ENCODE measurements around the gene FAM89B.
"Not testable (repeated sequence)": the region's sequence is repeated elsewhere in the genome, so short reads cannot be mapped to it uniquely, and the experiment has no call there.

FAM89B gene

DNA sequence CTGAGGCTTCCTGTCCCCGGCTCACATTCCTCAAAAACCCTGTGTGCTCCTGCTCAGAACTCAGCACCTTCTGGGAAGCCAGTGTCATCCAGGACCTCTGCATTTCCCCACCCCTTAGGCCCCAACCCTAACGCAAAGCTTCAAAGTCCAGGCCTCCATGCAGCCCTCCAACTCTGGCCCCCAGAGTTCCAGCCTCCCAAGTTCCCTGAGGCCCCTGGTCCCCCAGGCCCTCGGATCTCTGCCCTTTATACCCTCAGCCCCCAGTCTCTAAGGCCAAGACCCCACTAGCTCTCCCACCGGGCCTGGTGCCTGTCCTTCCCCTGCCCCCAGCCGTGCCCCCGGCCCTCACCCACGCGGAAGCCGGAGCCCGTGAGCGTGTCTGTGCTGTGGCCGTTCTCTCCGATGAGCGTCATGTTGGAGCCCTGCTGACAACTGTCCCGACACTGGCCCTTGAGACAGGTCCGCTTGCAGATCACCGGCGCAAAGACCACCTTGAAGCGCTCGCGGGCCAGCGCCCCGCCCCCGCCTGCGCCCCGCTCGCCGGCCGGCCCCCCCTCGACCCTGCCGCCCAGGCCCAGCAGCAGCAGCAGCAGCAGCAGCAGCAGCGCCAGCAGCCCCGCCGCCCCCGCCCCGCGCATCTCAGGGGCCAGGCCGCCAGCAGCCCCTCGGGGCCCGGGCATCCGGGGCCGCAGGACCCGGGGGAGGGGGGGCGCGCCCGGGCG, 14.9 kb upstream of the FAM89B start:
- peak overlapping the region; percentile 42 for H3K4me3 ChIP-seq
- no peaks in the 10 kb centered on the region for H3K9me3 ChIP-seq
- in situ Hi-C loops (cut with MboI; ENCODE audit: low sequenced_read_pairs), result no loop called here
- peaks cover 17% of the 10 kb centered on the region for H3K4me1 ChIP-seq
- no peaks in the 10 kb centered on the region for H3K27me3 ChIP-seq (ENCODE audit: low read depth)
- no peaks in the 10 kb centered on the region; the same call in 1 of the 2 replicates for H3K36me3 ChIP-seq (replicated peaks)
- DNase-seq (ENCODE audit: low spot score in 2 of 2), result no peak

DNA sequence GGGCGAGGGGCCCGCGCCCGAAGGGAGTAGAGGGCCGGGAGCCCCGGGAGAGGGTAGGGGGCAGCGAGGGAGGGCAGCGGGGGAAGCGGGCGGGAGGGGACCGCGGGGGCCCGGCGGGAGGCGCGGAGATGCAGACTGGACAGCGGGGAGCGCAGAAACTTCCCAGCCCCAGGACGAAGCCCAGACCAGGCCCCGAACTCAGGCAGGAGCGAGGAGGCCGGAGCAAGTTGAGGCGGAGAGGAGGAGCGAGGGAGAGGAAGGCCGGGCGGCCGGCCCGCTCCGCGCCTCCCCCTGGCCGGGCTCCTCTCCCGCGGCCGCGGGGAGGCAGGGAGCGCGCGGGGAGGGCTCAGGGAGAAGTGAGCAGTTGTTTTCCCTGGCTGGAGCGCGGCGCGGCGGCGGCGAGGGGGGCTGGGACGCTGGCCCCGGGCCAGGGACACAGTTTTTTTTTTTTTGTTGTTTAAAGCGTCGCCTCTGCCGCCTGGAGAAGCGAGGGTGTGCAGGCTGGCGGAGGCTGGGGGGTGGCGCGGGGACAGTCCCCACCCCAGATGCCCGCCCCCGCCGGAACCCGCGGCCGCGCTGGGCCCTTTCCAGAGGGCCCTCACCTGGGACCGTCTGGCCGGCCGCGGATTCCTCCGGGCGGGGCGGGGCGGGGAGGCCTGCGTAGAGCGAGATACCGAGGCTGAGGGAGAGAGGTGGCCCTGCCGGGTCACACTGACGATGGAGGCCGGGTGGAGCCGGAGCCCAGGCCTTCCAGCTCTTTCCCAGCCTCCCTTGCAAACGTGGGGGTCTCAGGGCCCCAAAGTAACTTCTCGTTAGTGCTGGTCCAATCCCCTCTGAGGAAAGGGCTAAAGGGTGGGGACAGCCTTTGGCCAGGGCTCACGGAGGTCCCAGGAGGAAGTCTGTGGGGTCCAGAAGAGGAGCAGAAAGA, 14.1 kb upstream of the FAM89B start, which contains the start of gene LTBP3:
Gene LTBP3, minus strand, starts transcription at position 358 of the 928 bp plus-strand sequence. CDS start 400 bp downstream, outside the sequence.
- Histone ChIP-seq H3K4me3 (peak within 1 kb of the TSS; percentile 42), H3K36me3 (replicated peaks) (no peaks in the 10 kb centered on the region), H3K9me3 (no peaks in the 10 kb centered on the region), H3K27me3 (ENCODE audit: low read depth) (no peaks in the 10 kb centered on the region), H3K4me1 (peaks cover 17% of the 10 kb centered on the region)
- in situ Hi-C loops (cut with MboI; ENCODE audit: low sequenced_read_pairs), result no loop called here
- DNase-seq (ENCODE audit: low spot score in 2 of 2), result peak; percentile 42 to 81

DNA sequence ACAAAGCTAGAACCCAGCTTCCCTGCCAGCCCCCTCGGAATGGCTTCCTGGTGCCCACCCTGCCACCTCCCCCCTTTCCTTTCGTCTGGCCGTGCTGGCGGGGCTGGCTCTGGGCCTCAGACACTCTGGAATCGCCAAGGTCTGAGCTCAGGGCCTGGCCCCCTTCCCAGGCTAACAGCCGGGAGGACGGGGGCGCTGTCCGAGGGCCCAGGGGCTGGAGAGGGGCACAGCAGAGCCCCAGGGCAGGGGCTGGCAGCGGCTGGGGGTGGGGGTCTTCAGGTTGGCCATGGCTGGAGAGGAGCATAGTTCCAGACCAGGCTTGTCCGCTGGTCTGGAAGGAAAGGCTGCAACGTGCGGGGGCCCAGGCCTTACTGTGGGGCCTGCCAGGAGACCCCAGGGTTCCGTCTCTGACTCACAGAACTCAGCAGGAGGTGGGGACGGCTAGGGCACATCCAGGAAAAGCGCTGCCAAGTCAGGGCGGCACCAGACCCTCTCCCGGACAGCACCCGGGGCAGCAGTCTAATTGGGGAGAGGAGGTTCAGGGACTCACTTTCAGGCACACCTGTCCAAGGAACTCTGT, 13.3 kb upstream of the FAM89B start:
- DNase-seq (ENCODE audit: low spot score in 2 of 2), result no peak
- in situ Hi-C loops (cut with MboI; ENCODE audit: low sequenced_read_pairs), result no loop called here
- peaks cover 17% of the 10 kb centered on the region for H3K4me1 ChIP-seq
- no peaks in the 10 kb centered on the region for H3K9me3 ChIP-seq
- H3K36me3 ChIP-seq (replicated peaks), result no peaks in the 10 kb centered on the region
- no peaks in the 10 kb centered on the region for H3K27me3 ChIP-seq (ENCODE audit: low read depth)
- H3K4me3 ChIP-seq, result peak overlapping the region; percentile 38

DNA sequence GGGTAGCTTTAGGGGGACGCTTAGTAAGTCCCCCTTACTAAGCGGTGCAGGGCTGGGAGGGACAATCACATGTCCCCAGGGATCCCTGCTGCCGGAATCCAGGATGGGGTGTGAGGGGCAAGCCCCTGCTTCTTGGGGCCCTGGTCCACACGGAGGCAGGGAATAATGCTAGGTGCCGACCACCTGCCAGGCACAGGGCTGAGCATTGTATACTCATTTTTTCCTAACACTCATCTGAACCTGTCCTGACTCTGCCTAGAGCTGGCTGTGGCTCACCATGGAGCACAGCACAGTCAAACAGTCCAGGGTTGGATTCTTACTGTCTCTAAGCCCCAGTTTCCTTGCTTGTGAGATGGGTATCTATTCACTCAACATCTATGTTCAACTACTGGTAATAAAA, 12.8 kb upstream of the FAM89B start:
- Histone ChIP-seq H3K4me3 (no peak overlapping the region), H3K27me3 (ENCODE audit: low read depth) (no peaks in the 10 kb centered on the region), H3K36me3 (replicated peaks) (no peaks in the 10 kb centered on the region), H3K9me3 (no peaks in the 10 kb centered on the region), H3K4me1 (peaks cover 17% of the 10 kb centered on the region)
- in situ Hi-C loops (cut with MboI; ENCODE audit: low sequenced_read_pairs), result no loop called here
- DNase-seq (ENCODE audit: low spot score in 2 of 2), result no peak

DNA sequence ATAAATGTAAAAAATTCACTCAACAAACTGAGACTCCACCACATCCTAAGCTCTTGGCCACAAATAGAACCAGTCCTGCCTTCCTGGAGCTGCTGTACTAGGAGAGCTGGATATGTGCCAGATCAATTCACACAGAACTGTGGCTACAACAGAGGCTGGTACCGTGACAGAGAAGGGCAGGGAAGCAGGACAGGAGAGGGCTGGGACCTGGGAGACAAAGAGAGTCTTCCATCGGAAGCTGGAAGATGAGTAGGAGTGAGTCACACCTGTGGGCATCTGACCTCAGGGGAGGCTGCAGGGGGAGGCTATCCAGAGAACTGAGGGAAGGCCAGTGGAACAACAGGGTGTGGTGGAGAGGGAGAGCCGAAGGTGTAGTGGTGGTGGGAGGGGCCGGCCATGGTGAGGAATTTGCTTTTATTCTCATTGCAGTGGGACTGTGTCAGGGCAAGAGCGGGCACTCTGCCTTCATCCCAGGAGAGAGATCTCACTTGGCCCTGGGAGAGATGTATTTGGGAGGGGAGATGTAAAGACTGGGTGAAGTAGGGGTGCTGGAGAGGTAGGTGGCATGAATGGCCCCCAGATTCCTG, 12.3 kb upstream of the FAM89B start:
- H3K36me3 ChIP-seq (replicated peaks), result no peaks in the 10 kb centered on the region
- DNase-seq (ENCODE audit: low spot score in 2 of 2), result no peak
- peaks cover 17% of the 10 kb centered on the region for H3K4me1 ChIP-seq
- H3K27me3 ChIP-seq (ENCODE audit: low read depth), result no peaks in the 10 kb centered on the region
- in situ Hi-C loops (cut with MboI; ENCODE audit: low sequenced_read_pairs), result no loop called here
- no peak overlapping the region for H3K4me3 ChIP-seq
- no peaks in the 10 kb centered on the region for H3K9me3 ChIP-seq

DNA sequence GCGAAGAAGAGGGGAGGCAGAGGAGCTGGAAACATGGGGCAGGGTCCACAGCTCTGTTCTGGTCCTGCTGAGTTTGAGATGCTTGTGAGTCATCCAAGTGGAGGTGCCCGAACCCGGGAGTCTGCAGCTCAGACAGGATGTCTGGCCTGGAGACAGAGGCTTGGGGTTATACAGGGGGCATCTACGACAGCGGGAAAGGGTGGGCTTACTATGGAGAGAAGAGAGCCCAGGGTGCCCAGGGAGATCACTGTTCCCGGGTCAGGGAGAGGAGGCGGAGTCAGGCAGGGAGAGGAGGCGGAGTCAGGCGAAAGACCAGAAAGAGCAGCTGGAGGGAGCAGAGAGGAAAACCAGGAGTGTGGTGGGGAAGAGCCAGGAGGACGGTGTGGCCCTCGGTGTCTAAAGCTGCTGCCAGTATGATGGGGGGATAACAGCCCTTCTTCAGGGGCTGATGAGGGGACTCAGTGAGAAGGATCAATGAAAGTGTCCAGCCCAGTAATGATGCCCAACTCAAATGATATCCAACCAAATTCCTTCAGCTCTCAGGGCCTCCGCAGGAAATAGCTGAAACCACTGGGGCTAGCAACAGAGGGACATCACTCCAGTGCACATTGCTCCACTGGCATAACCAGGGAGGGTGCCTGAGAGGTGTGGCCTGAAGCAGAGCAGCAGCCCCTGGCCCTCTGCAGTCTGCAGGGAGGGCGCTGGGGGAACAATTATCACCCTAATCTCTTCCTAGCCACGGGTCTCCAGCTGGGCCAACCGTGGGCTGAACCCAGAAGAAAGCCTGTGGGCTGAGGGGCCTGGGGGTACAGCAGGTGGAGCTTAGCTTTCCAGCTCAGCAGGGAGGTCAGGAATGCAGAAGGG, 11.6 kb upstream of the FAM89B start:
- H3K36me3 ChIP-seq (replicated peaks), result no peaks in the 10 kb centered on the region
- no peak overlapping the region for H3K4me3 ChIP-seq
- in situ Hi-C loops (cut with MboI; ENCODE audit: low sequenced_read_pairs), result no loop called here
- H3K27me3 ChIP-seq (ENCODE audit: low read depth), result no peaks in the 10 kb centered on the region
- DNase-seq (ENCODE audit: low spot score in 2 of 2), result peak in 1 of 2 experiments; percentile 79
- no peaks in the 10 kb centered on the region for H3K9me3 ChIP-seq
- peaks cover 15% of the 10 kb centered on the region for H3K4me1 ChIP-seq

DNA sequence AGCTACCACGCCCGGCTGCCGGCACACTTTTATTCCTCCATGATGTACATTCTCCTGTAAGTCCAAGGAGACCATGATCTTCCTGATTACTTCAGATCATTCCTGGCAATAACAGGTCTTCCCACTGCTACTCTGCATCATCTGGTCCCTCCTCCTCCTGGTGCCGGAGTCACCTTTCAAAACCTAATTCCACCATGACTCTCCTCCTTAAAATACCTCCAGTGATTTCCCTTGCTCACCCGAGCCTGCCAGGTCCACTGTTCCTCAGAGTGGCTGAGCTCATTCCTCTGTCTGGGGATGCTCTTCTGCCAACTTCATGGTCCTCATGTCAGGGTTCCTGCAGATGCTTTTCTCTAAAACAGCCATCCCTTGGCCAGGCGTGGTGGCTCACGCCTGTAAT, 10.3 kb upstream of the FAM89B start:
- H3K27me3 ChIP-seq (ENCODE audit: low read depth), result no peaks in the 10 kb centered on the region
- H3K4me3 ChIP-seq, result no peak overlapping the region
- H3K36me3 ChIP-seq (replicated peaks), result no peaks in the 10 kb centered on the region
- H3K9me3 ChIP-seq, result no peaks in the 10 kb centered on the region
- peaks cover 12% of the 10 kb centered on the region for H3K4me1 ChIP-seq
- DNase-seq (ENCODE audit: low spot score in 2 of 2), result no peak
- in situ Hi-C loops (cut with MboI; ENCODE audit: low sequenced_read_pairs), result no loop called here

DNA sequence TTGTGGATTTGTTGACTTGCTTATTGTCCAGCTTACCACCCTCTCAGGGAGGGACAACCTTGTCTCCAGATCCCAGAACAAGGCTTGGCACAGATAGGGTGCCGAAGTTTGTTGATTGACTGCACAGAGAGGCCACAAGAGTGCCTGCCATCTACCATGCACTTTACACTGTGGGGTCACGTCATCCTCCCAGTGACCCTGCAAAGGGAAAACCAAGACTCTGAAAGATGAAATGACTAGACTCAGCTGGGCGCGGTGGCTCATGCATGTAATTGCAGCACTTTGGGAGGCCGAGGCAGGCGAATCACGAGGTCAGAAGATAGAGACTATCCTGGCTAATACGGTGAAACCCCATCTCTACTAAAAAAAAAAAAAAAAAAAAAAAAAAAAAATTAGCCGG, 9.6 kb upstream of the FAM89B start:
- Histone ChIP-seq H3K9me3 (no peaks in the 10 kb centered on the region), H3K36me3 (replicated peaks) (no peaks in the 10 kb centered on the region), H3K4me1 (peaks cover 8% of the 10 kb centered on the region), H3K27me3 (ENCODE audit: low read depth) (no peaks in the 10 kb centered on the region), H3K4me3 (no peak overlapping the region)
- in situ Hi-C loops (cut with MboI; ENCODE audit: low sequenced_read_pairs), result no loop called here
- DNase-seq (ENCODE audit: low spot score in 2 of 2), result no peak

DNA sequence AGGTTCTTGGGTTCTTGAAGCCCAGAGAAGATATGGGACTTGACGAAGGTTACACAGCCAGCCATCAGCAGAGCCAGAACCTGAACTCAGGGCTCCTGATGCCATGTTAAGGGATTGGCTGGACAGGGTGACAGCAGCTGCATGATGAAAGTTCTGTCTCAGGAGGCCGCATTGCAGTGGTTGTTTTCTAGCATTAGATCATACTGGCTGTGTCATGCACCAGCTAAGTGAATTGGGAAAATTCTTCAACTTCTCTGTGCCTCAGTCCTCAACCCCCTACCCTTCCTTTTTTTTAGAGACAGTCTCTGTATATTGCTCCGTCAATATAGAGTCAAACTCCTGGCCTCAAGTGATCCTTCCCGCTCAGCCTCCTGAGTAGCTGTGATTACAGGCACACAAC, 8.7 kb upstream of the FAM89B start:
- H3K4me3 ChIP-seq, result no peak overlapping the region
- peaks cover 6% of the 10 kb centered on the region for H3K4me1 ChIP-seq
- in situ Hi-C loops (cut with MboI; ENCODE audit: low sequenced_read_pairs), result no loop called here

DNA sequence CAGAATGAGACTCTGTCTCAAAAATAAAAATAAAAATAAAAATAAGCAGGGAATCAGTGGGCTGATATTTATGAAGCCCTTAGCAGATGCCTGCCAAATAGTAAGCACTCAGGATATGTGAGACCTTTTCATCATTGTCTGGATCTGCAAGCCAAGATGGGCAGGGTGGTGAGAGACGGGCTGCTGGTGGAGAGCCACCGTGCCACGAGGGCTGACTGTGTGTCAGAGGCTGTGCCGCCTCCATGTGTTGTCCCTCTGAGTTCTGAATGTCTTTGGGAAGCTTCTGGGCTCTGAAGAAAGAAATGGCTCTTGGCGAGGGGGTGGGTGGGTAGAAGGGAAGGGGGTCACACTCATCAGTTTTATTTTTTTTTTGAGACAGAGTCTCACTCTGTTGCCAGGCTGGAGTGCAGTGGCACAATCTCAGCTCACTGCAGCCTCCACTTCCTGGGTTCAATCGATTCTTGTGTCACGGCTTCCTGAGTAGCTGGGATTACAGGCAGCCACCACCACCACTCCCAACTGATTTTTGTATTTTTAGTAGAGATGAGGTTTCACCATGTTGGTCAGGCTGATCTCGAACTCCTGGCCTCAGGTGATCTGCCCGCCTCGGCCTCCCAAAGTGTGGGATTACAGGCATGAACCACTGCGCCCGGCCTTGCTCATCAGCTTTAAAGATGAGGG, 7.3 kb upstream of the FAM89B start:
- H3K27me3 ChIP-seq (ENCODE audit: low read depth); H3K4me3 ChIP-seq; DNase-seq (ENCODE audit: low spot score in 2 of 2); in situ Hi-C loops (cut with MboI; ENCODE audit: low sequenced_read_pairs); H3K9me3 ChIP-seq; H3K4me1 ChIP-seq; H3K36me3 ChIP-seq (replicated peaks): not testable (repeated sequence)

More for the DNA sequence above, 8.7 kb upstream of the FAM89B start:
- Histone ChIP-seq H3K9me3 (no peaks in the 10 kb centered on the region), H3K36me3 (replicated peaks) (0 out of 2 replicates have a peak, but pooled peaks cover 3% of the 10 kb centered on the region), H3K27me3 (ENCODE audit: low read depth) (no peaks in the 10 kb centered on the region)
- no peak for DNase-seq (ENCODE audit: low spot score in 2 of 2)

DNA sequence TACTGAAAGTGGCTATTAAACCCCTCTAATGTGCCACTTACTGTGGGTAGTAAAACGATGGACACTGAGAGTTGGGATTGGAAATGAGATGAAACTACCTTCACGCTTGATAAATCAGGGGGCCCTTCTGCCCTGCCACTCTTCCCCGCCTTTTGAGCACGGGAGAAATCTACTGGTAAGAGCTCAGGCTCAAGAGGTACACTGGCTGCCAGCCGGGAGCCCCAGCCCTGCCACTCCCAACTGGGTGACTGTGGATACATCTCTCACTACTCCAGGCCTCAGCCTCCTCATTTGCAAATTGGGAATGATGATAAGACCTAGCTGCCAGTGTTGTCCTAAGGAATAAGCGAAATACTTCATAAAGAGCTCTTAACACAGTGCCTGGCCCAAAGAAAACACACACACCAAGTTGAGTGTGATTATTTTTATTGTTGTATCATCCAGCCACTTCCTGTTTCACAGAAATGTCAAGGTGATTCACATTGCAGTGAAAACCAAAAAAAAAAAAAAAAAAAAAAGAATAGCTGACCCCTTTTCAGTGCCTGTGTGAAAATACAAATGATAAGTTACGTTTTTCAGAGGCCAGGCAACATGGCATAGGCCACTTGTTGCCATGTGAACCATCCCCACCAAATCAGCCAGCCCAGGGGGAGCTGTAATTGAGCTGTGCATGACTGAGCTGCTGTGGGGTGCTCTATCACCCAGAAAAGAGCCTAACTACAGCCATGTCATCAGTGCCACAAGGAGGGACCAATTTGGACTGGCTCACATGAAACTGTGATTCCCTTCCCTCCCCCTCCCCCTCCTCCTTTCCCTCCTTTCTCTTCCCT, 6.5 kb upstream of the FAM89B start:
- in situ Hi-C loops (cut with MboI; ENCODE audit: low sequenced_read_pairs), result no loop called here
- Histone ChIP-seq H3K27me3 (ENCODE audit: low read depth) (no peaks in the 10 kb centered on the region), H3K4me3 (no peak overlapping the region), H3K9me3 (no peaks in the 10 kb centered on the region), H3K36me3 (replicated peaks) (0 out of 2 replicates have a peak, but pooled peaks cover 5% of the 10 kb centered on the region), H3K4me1 (peaks cover 2% of the 10 kb centered on the region; the same call in 1 of the 2 replicates)
- no peak for DNase-seq (ENCODE audit: low spot score in 2 of 2)
